ENCODE data around the gene SALL1. TPM values are rescaled to one million over a fixed set of nuclear protein-coding genes. Genes with fewer than 3 reads are reported as not detected.

Gene SALL1
- total and polyA plus RNA-seq, 2 of the 4 experiments (the other 2 are of a cell fraction) = 0.90 to 5.2 TPM

- no peaks in the 10 kb centered on the region for H4K20me1 ChIP-seq (ENCODE audit: insufficient read depth, low read length)
- POLR2A ChIA-PET (ENCODE audit: unreplicated experiment) = no interaction called here
- H4K91ac ChIP-seq (ENCODE audit: insufficient read depth, low read depth, low read length) = no peak overlapping the region
- H3K4me3 ChIP-seq (ENCODE audit: insufficient read depth, low read depth, low read length) = no peak overlapping the region
- WGBS, 2 experiments (ENCODE audit: extremely low coverage in 2 of 2, insufficient read length in 1 of 2) = 30% methylated on average over 2 of the region's 3 CpGs; no CpG with 5 or more reads in 1 of the 2 experiments
- CTCF ChIA-PET = no interaction called here
- H3K9me3 ChIP-seq (ENCODE audit: control insufficient read depth, insufficient read depth, low read length) = 0 out of 2 replicates have a peak, but pooled peaks cover 2% of the 10 kb centered on the region
- no peak overlapping the region for H3K4ac ChIP-seq (ENCODE audit: low read depth, low read length)
- H3K18ac ChIP-seq (ENCODE audit: low read depth, low read length) = no peak overlapping the region
- no TSS peak for BruUV-seq (replicated peaks)
- H3K23ac ChIP-seq (ENCODE audit: low read depth, low read length) = no peak overlapping the region
- H2AFZ ChIP-seq (replicated peaks; ENCODE audit: low read length, poor library complexity) = no peak overlapping the region
- no peak overlapping the region for H2AK9ac ChIP-seq (replicated peaks; ENCODE audit: low read depth, low read length, poor library complexity)
- in situ Hi-C loops (cut with MboI; ENCODE audit: low sequenced_read_pairs) (loop anchor here (10.0 kb wide), 1 partner anchor 860 kb away; no protein-coding TSS in a partner anchor), intact Hi-C loops (cut with micrococcal nuclease) (no loop called here), dilution Hi-C loops (cut with HindIII; ENCODE audit: low sequenced_read_pairs, unreplicated experiment) (no loop called here)
- H2BK20ac ChIP-seq (ENCODE audit: low read depth, low read length) = no peak overlapping the region
- no peak overlapping the region for H4K5ac ChIP-seq (ENCODE audit: low read depth, low read length)
- no peaks in the 10 kb centered on the region for H3K4me1 ChIP-seq (ENCODE audit: control insufficient read depth, insufficient read depth, low read length)
- TF ChIP-seq MAZ (IDR thresholded peaks at IDR 0.05; ENCODE audit: borderline replicate concordance, low read depth, low read length) = no peak
- TF ChIP-seq ELK1 (IDR thresholded peaks at IDR 0.05; ENCODE audit: borderline replicate concordance, low read depth, low read length) = no peak
- TF ChIP-seq RCOR1 (IDR thresholded peaks at IDR 0.05; ENCODE audit: insufficient replicate concordance, low read length) = no peak
- no peak for TF ChIP-seq CHD1 (IDR thresholded peaks at IDR 0.05; ENCODE audit: low read depth, low read length)
- TF ChIP-seq RAD21 (IDR thresholded peaks at IDR 0.05; ENCODE audit: low read length) = no peak
- TF ChIP-seq SMC3 (IDR thresholded peaks at IDR 0.05; ENCODE audit: low read depth, low read length) = no peak
- no peak for TF ChIP-seq FOS (IDR thresholded peaks at IDR 0.05; ENCODE audit: low read depth, low read length)
- no peak for TF ChIP-seq MAFK (IDR thresholded peaks at IDR 0.05; ENCODE audit: low read depth, low read length)
- no peak for TF ChIP-seq NFE2L2 (IDR thresholded peaks at IDR 0.05; ENCODE audit: low read depth, low read length)
- TF ChIP-seq MXI1 (IDR thresholded peaks at IDR 0.05; ENCODE audit: borderline replicate concordance, low read depth, low read length) = no peak
- TF ChIP-seq POLR2A (IDR thresholded peaks at IDR 0.05; ENCODE audit: low read depth, low read length) = no peak
- H2BK120ac ChIP-seq (ENCODE audit: low read depth, low read length) = no peak overlapping the region
- no peak overlapping the region for H3K56ac ChIP-seq (ENCODE audit: extremely low read depth, insufficient read depth, low read length)
- no peak overlapping the region for H3K9ac ChIP-seq (ENCODE audit: low read depth, low read length)
- H3K27me3 ChIP-seq (ENCODE audit: control insufficient read depth, insufficient read depth, low read length) = peaks cover 36% of the 10 kb centered on the region
- H3K27ac ChIP-seq (ENCODE audit: insufficient read depth, low read length) = no peak overlapping the region
- H2AK5ac ChIP-seq (ENCODE audit: low read depth, low read length) = no peak overlapping the region
- H3K4me2 ChIP-seq (ENCODE audit: low read depth, low read length) = no peak overlapping the region
- no peak overlapping the region for H3K14ac ChIP-seq (replicated peaks; ENCODE audit: low read depth, low read length)
- no peak overlapping the region for H2BK15ac ChIP-seq (ENCODE audit: low read depth, low read length)
- no peaks in the 10 kb centered on the region for H3K79me1 ChIP-seq (ENCODE audit: low read depth in 1 of 2, low read length in 2 of 2)
- no peaks in the 10 kb centered on the region for H3K9me1 ChIP-seq (ENCODE audit: insufficient read depth, low read length)
- no peak overlapping the region for H2BK5ac ChIP-seq (ENCODE audit: low read depth, low read length, poor library complexity, severe bottlenecking)
- no peaks in the 10 kb centered on the region for H3K36me3 ChIP-seq (ENCODE audit: control insufficient read depth, insufficient read depth, low read length)
- H4K8ac ChIP-seq (ENCODE audit: low read depth in 2 of 2, low read length in 2 of 2) = no peak overlapping the region
- DNase-seq = no peak
- no peak for ATAC-seq (ENCODE audit: low read depth)
Observed at GRCh38 chr16:51124896-51125295, 26.2 kb downstream of the SALL1 start.
